GM11168 (cell line): ENCODE data around the gene FCER2.
"Not testable (repeated sequence)": the region's sequence is repeated elsewhere in the genome, so short reads cannot be mapped to it uniquely, and the experiment has no call there.

Experiments used
- in situ Hi-C: fragments of 300-500 bp; cut with MboI; formaldehyde crosslinking; loops from one replicate; pipeline ENCODE4 v1.12.0; 2022; ENCODE audit warnings: low sequenced_read_pairs; ENCODE audit not compliant: unreplicated experiment

The FCER2 gene, protein sequence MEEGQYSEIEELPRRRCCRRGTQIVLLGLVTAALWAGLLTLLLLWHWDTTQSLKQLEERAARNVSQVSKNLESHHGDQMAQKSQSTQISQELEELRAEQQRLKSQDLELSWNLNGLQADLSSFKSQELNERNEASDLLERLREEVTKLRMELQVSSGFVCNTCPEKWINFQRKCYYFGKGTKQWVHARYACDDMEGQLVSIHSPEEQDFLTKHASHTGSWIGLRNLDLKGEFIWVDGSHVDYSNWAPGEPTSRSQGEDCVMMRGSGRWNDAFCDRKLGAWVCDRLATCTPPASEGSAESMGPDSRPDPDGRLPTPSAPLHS

DNA sequence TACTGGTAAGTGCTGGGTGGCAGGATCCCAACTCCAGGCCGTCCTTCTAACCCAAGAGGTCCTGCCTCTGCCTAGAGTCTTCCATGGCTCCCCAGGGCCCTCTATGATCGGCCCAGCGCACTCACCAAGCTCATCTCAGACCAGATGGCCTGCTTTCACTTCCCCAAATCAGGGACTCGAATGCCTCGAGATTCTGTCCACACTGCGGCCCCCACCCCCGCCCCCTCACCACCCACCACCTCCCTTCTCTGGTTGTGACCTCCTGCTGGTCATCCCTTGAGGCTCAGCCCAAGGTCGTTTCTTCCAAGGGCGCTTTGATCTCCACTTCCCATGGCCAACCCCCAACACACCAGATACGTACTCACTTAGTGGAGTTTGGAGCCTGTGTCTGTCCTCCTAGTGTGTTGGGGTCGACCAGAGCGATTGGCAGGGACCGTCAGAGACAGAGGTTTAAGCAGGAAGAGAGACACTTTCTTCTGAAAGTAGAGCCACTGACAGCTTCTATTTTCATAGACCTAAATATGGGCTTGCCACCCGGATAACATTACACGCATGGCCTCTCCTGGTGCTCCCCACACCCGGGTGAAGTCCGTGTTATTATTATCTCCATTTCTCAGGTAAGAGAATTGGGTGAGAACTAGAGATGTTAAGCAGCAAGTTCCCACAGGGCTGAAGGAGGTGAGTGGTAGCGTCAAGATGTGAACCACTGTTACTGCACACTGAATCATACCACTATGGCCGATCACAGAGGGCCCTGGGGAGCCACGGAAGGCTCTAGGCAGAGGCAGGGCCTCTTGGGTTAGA lies at the start of gene FCER2:
Gene FCER2, minus strand, starts transcription at position 478 of the 804 bp plus-strand sequence. CDS start 2,371 bp downstream, outside the sequence.
- in situ Hi-C loops: no loop called here

DNA sequence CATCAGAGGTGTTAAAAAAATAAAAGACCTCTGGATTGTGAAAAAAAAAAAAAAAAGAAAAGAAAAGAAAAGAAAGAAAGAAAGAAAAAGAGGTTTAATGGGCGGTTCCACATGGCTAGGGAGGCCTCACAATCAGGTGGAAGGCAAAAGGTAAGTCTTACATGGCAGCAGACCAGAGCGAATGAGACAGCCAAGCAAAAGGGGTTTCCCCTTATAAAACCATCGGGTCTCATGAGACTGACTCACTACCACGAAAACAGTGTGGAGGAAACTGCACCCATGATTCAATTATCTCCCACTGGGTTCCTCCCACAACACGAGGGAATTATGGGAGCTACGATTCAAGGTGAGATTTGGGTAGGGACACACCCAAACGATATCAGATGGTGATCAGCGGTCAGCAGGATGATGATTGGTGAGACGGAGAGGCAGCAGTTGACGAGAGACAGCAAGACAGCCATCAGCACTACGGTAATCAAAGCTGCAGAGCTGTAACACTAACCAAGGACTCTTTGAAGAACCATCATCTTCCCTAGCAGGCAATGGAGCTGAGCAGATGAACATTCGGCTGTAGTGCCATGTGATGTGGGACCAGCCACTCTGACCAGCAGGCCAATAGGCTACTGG lies 49.3 kb upstream of the FCER2 start:
- in situ Hi-C loops: no loop called here

DNA sequence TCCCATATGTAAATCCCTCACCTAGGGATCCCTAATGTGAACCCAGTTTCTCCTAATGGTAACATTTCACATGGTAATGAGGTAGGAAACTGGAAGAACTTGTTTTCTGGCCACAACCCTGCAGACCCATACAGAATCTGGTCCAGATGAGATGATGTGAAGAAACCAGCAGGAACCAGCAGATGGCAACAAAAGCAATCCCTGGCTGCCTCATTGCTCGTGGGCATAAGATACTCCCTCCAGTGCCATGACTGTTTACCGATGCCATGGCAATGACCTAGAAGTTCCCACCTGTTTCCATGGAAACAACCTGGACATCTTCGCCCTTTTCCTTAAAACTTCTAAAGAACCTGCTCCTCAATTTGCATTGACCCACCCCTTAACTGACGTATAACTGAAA lies 46.8 kb upstream of the FCER2 start:
- in situ Hi-C loops: no loop called here

DNA sequence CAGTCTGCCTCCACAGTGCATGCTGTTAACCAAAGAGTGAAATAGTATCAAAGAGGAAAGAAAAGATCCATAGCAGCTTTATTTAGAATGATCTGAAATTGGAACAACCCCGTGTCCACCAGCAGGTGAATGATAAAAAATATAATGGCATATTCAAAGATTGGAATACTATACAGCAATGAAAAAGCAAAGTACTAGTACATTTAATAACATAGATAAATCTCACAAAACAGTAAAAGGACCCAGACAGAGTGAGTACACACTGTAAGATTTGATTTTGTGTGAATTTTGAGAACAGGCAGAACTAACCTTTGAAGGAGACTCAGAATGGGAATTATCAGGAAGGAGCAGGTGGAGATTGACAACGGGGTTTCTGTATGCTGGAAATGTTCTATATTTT lies 46.2 kb upstream of the FCER2 start:
- in situ Hi-C loops: no loop called here

DNA sequence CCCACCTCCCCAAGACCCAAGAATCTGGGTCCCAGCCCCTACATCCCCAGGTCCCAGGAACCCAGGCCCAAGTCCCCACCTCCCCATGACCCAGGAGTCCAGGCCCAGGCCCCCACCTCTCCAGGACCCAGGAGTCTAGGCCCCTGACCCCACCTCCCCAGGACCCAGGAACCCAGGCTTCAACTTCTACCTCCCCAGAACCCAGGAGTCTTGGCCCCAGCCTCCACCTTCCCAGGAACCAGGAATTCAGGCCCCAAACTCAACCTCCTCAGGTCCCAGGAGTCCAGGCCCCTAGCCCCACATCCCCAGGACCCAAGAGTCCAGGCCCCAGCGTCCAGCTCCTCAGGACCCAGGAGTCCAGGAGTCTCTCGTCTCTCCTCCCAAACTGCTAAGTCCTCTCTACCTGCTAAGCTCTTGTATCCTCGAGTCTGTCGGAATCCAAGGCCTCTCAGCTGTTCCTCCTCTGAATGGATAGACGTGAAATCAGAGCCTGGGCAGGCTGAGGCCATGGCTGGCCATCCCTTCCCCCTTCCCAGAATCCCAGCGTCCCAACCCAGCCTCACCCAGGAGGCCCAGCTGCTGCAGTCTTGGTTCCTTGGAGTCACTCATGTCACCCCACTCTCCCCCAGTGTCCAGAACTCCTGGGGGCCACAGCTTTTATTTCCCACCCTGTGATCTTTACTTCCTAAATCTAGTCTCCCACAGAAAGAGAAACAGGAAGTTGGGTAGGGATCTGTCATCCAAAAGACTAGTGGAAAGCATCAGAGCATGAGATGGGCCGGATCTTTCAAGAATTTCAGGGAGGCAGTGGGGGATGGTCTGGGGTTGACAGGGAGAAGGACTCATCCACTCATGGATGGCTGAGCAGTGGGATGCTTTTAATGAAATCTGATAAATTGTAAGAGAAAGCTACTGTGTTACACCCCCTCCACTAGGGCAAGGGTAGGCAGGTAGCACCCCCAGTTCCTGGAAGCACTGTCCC lies 45.3 kb upstream of the FCER2 start, which contains the start of gene CD209:
Gene CD209, minus strand, starts transcription at position 632 of the 982 bp plus-strand sequence. Its CDS starts 23 bp downstream, at position 609.
- in situ Hi-C loops: no loop called here

DNA sequence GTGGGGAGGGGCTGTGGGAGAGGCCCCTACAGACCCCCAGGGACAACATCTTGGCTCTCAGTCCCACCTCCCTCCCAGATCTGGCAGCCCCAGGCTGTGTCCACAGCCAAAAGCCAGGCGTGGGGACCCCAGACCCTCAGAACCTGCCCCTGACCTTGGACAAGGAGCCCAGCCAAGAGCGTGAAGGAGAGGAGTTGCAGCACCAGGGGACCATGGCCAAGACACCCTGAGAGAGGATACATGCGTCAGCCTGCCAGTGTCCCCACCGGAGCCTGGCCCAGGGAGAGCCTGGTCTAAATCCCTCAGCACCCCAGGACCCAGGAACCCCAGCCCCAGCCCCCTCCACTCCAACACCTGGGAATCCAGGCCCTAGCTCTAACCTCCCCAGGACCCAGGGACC lies 44.4 kb upstream of the FCER2 start:
- in situ Hi-C loops: not testable (repeated sequence)

DNA sequence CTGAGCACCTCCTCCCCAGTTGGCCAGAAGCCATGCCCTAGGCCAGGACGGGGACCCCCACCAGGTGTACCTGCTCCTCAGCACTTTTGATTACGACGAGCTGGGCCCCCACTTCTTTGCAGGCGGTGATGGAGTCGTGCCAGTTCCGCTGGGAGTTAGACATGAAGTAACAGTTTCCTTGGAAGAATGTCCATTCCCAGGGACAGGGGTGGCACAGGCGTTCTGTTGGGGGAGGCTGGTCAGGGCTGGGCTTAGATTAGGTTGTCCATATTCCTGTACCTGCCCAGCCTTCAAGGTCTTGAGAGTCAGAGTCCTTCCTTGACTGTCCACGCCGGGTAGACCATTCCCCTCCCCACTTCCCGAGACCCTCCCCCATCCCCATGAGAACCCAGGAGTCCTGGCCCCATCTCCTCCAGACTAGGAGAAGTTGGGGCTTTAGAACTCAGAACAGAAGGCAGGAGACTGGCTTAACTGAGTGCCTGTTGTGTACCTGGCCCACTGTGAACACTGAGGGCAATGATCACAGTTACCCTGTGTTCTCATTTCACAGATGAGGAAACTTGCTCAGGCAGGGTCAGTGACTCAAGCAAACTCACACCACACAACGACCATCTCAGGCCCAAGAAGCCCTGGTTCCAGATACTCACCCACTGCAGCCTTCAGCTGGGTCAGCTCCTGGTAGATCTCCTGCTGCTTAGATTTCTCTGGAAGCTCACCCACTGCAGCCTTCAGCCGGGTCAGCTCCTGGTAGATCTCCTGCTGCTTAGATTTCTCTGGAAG lies 43.1 kb upstream of the FCER2 start:
- in situ Hi-C loops: no loop called here

DNA sequence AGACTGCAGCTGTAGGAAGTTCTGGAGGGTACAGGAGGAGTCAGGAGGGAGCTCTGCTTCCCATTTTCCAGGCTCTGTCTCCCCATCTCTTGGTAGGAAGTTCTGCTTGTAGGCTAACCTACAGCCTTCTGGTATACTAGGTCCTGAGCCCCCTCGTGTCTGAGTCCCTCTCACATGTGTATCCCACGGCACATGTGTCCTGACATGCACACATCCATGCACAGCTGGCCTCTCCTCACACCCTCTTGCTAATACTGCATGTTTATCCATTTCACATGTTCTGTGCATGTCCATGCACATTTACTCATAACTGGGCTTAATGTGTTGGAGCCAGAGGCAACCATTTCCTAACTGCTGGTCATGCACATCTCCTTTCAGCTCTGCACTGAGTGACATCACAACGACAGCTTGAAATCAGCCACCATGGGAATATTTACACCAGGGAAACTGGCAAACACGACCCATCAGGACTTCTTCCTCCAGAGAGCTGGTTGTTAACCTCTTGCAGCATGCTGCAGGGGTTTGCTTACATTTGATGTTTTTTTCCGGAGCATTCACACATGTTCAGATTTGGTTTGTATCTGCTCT lies 42.4 kb upstream of the FCER2 start:
- in situ Hi-C loops: no loop called here

DNA sequence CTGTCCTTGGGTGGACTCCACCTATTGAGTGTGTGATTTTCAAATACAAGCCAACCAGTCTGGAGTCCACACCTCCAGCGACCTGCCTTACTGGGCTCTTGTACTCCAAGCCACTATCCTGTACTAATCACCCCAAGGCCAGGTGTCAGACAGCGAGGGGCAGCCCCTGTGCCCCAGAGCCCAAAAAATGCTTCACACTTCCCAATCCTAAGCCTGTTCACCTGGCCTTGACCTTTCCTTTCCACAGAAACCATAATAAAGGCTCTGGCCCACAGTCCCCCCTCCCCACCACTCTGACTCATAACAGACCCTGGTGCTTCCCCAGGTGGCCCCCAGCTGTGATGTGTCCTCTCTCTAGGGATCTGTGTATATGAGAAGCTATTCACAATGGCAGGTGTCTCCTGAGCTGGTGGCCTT lies 41.5 kb upstream of the FCER2 start:
- in situ Hi-C loops: no loop called here

GRCh38 chr19:7742991-7743390 lies 41.1 kb upstream of the FCER2 start:
- in situ Hi-C loops: no loop called here

GRCh38 chr19:7742575-7742974 lies 40.6 kb upstream of the FCER2 start:
- in situ Hi-C loops: no loop called here

DNA sequence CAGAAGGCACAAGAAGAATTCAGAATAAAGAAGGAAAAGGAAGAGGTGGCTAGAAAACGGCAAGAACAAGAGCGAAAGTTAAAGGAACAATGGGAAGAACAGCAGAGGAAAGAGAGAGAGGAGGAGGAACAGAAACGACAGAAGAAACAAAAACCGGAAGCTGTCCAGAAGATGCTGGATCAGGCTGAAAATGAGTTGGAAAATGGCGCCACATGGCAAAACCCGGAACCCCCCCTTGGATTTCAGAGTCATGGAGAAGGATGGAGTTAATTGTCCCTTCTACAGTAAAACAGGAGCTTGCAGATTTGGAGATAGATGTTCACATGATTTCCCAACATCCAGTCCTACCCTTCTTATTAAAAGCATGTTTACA lies 38.7 kb upstream of the FCER2 start:
- in situ Hi-C loops: no loop called here

DNA sequence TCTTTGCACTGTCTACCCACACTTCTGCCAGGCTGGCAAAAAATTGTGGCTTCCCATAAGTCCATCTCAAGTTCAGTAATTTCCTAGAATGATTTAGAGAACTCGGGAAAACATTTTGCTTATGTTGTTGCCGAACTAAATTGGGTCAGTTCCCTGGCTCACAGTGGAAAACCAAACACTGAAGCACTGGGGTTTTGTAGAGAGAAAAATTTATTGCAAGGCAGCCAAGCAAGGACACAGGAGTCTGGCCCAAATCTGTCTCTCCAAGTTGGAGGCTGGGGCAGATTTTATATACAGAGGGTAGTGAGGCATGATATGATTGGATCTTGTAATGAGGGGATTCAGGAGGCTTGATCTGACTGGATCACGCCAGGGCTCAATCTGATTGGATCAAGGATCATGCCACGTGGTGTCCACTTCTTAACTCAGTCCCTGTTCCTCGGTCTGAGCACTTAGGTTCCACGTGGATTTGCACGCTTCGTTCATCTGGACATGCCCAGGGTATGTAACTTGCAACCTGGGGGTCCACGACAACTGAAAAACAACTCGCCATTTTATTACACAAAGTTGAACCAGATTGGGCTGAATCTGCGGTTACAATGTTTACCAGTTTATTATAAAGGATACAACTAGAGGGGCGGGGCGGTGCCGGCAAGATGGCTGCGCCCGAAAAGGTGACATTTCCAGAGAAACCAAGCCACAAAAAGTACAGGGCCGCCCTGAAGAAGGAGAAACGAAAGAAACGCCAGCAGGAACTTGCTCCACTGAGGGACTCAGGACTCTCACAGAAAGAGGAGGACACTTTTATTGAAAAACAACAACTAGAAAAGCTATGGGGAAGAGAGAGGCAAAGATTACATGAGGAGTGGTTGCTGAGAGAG lies 38.1 kb upstream of the FCER2 start:
- in situ Hi-C loops: no loop called here

DNA sequence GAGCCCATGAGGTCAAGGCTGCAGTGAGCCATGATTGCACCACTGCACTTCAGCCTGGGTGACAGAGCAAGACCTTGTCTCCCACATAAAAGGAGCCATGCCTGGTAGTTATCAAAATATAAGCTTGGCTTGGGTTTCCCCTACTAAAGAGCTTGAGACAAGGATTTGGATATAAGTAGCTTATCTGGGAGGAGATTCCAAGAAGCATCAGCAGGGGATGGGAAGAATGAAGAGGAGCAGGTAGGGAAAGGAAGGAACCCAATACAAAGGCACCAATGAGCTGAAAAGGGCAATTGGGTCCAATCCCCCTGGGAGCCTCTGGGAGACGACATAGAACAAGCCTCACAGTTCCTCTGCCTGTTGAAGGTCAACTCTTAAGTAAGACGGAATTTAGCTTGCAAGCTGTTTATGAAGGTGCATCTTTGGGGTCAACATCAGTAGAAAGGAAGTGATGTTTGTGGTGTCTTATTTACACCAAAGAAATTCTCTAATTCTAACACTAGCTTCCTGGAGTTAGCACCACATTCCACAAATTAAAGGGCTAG lies 37.4 kb upstream of the FCER2 start:
- in situ Hi-C loops: no loop called here

- in situ Hi-C loops: no loop called here
Observed at GRCh38 chr19:7738023-7738422, 36.1 kb upstream of the FCER2 start.

DNA sequence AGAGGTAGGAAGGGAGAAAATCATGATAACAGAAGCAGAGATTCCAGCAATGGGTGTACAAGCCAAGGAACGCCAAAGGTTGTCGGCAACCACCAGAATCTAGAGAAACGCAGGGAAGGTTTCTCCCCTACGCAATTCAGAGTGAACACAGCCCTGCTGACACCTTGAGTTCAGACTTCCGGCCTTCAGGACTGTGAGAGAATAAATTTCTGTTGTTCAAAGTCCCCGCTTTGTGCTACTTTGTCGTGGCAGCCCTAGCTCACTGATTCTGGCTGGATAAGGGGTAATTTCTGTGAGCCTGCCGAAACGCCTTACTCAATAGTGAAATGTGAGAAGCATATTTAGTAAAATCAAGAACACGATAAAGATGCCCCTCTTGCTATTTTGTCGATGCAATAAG lies 35.3 kb upstream of the FCER2 start:
- in situ Hi-C loops: no loop called here

GRCh38 chr19:7736148-7736547 lies 34.2 kb upstream of the FCER2 start:
- in situ Hi-C loops: no loop called here
